ENCODE results near the gene PTGIS. TPM values are rescaled to one million over a fixed set of nuclear protein-coding genes. Genes with fewer than 3 reads are reported as not detected.

The PTGIS gene
- total RNA-seq, 1 experiment from 2014 or later = 26.9 TPM

GRCh38 chr20:49482621-49483017, 85.3 kb downstream of the PTGIS start, which contains the start of gene KCNB1:
Gene KCNB1 (minus strand): TSS chr20:49482668. CDS start chr20:49482480, 188 bp downstream.
- H4K20me1 ChIP-seq (ENCODE audit: insufficient read depth) = no peaks in the 10 kb centered on the region
- H3K9me2 ChIP-seq (ENCODE audit: insufficient read depth) = no peaks in the 10 kb centered on the region
- no peak for TF ChIP-seq EZH2 (IDR thresholded peaks at IDR 0.05; ENCODE audit: low read depth)
- no peak for TF ChIP-seq CTCF (conservative IDR thresholded peaks at IDR 0.05)
- H3K36me3 ChIP-seq (ENCODE audit: low read depth) = no peaks in the 10 kb centered on the region
- peaks cover 7% of the 10 kb centered on the region; the same call in 1 of the 2 replicates for H3F3A ChIP-seq (ENCODE audit: insufficient read depth, low read depth)
- no TSS peak for BruUV-seq (replicated peaks)
- peak in 1 of 2 experiments; percentile 43 for DNase-seq
- intact Hi-C loops (cut with micrococcal nuclease; ENCODE audit: unreplicated experiment) = no loop called here
- no peak within 1 kb of the TSS for H3K27ac ChIP-seq
- H3K4me3 ChIP-seq = no peak within 1 kb of the TSS
- H2AFZ ChIP-seq = no peak within 1 kb of the TSS
- peak within 1 kb of the TSS; percentile 62 for H3K4me2 ChIP-seq
- H3K9me3 ChIP-seq (ENCODE audit: insufficient read depth, low read depth) = no peaks in the 10 kb centered on the region
- peaks cover 39% of the 10 kb centered on the region for H3K27me3 ChIP-seq (ENCODE audit: insufficient read depth, low read depth)
- ChIA-PET CTCF (interaction anchor here (0.6 to 0.7 kb wide), 2 partner anchors 114 to 289 kb away, joined by 3 to 4 read pairs; no protein-coding TSS in a partner anchor), POLR2A (ENCODE audit: unreplicated experiment) (no interaction called here)
- H3K4me1 ChIP-seq (replicated peaks; ENCODE audit: insufficient read depth) = 0 out of 2 replicates have a peak, but pooled peaks cover 6% of the 10 kb centered on the region
- no peaks in the 10 kb centered on the region for H3K79me2 ChIP-seq (ENCODE audit: low read depth)

GRCh38 chr20:49482173-49482572, 85.8 kb downstream of the PTGIS start:
- H3K9me3 ChIP-seq (ENCODE audit: insufficient read depth, low read depth) = no peaks in the 10 kb centered on the region
- TF ChIP-seq CTCF (conservative IDR thresholded peaks at IDR 0.05) (no peak), EZH2 (IDR thresholded peaks at IDR 0.05; ENCODE audit: low read depth) (no peak)
- H4K20me1 ChIP-seq (ENCODE audit: insufficient read depth) = no peaks in the 10 kb centered on the region
- no peaks in the 10 kb centered on the region for H3K36me3 ChIP-seq (ENCODE audit: low read depth)
- no TSS peak for BruUV-seq (replicated peaks)
- H3K9me2 ChIP-seq (ENCODE audit: insufficient read depth) = no peaks in the 10 kb centered on the region
- no peak overlapping the region for H3K4me3 ChIP-seq
- no peak for DNase-seq
- no peak overlapping the region for H2AFZ ChIP-seq
- H3K27me3 ChIP-seq (ENCODE audit: insufficient read depth, low read depth) = peaks cover 39% of the 10 kb centered on the region
- no peak overlapping the region for H3K27ac ChIP-seq
- H3F3A ChIP-seq (ENCODE audit: insufficient read depth, low read depth) = peaks cover 7% of the 10 kb centered on the region; the same call in 1 of the 2 replicates
- H3K4me2 ChIP-seq = no peak overlapping the region
- POLR2A ChIA-PET (ENCODE audit: unreplicated experiment) = no interaction called here
- CTCF ChIA-PET = interaction anchor here (0.7 kb wide), 1 partner anchor 289 kb away, joined by 4 read pairs; no protein-coding TSS in a partner anchor
- H3K4me1 ChIP-seq (replicated peaks; ENCODE audit: insufficient read depth) = 0 out of 2 replicates have a peak, but pooled peaks cover 6% of the 10 kb centered on the region
- no peaks in the 10 kb centered on the region for H3K79me2 ChIP-seq (ENCODE audit: low read depth)
- intact Hi-C loops (cut with micrococcal nuclease; ENCODE audit: unreplicated experiment) = no loop called here

- Histone ChIP-seq H3K79me2 (ENCODE audit: low read depth) (no peaks in the 10 kb centered on the region), H3K9me2 (ENCODE audit: insufficient read depth) (no peaks in the 10 kb centered on the region), H3K9me3 (ENCODE audit: insufficient read depth, low read depth) (no peaks in the 10 kb centered on the region), H3K4me2 (no peak overlapping the region), H4K20me1 (ENCODE audit: insufficient read depth) (no peaks in the 10 kb centered on the region), H2AFZ (no peak overlapping the region), H3K27me3 (ENCODE audit: insufficient read depth, low read depth) (peaks cover 35% of the 10 kb centered on the region), H3K4me1 (replicated peaks; ENCODE audit: insufficient read depth) (0 out of 2 replicates have a peak, but pooled peaks cover 6% of the 10 kb centered on the region), H3F3A (ENCODE audit: insufficient read depth, low read depth) (peaks cover 7% of the 10 kb centered on the region; the same call in 1 of the 2 replicates), H3K27ac (no peak overlapping the region), H3K36me3 (ENCODE audit: low read depth) (no peaks in the 10 kb centered on the region), H3K4me3 (no peak overlapping the region)
- TF ChIP-seq CTCF (conservative IDR thresholded peaks at IDR 0.05) (no peak), EZH2 (IDR thresholded peaks at IDR 0.05; ENCODE audit: low read depth) (no peak)
- intact Hi-C loops (cut with micrococcal nuclease; ENCODE audit: unreplicated experiment) = no loop called here
- BruUV-seq (replicated peaks) = no TSS peak
- ChIA-PET POLR2A (ENCODE audit: unreplicated experiment) (no interaction called here), CTCF (interaction anchor here (0.5 kb wide), 1 partner anchor 59 kb away, joined by 3 read pairs; no protein-coding TSS in a partner anchor)
- DNase-seq = no peak
Observed at GRCh38 chr20:49481116-49481515, 86.8 kb downstream of the PTGIS start.

All from PC-9 (cell line).